GM21723 (cell line): Measurements from ENCODE around the gene SRC.

Experiments
- ATAC-seq: cut with Tn5 transposase; IDR thresholded peaks from one replicate; pipeline ENCODE4 v1.9.1; 2021; ENCODE audit warnings: mild to moderate bottlenecking, moderate library complexity; ENCODE audit not compliant: unreplicated experiment

The SRC gene

DNA sequence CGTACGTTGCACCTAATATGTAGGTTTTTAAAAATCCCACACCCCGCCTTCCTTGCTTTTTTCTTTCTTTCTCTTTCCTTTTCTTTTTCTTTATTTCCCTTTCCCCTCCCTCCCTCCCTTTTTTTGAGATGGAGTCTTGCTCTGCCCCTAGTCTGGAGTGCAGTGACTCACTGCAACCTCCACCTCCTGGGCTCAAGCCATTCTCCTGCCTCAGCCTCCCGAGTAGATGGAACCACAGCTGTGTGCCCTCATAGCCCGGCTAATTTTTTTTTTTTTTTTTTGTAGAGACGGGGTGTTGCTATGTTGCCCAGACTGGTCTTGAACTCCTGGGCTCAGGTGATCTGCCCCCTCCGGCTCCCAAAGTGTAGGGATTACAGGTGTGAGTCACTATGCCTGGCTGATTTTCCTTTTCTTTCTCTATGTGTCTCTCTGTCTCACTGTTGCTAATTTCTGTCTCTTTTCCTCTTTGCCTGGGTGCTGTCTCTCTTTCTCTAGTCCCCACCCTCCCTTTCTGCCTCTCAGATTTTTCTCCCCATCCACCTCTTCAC, 61.2 kb downstream of the SRC start:
- no peak for ATAC-seq

DNA sequence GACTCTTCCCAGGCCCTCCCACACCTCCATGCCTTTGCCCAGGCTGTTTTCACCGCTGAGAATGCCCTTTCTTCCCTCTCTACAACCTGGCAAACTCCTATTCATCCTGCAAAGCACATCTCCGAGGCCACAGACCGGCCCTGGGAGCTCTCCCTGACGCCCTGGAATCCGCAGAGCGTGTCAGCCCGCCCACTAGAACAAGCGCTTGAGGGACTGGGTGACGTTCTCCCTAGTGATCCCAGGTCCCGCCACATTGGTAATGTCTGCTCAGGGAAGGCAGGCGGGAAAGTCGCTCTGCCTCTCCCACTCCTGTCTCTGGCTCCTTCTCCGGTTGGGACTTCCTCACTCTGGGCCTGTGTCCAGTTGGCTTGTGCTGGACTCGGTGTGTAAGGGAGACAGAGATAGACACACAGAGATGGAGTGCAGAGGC, 61.6 kb downstream of the SRC start:
- ATAC-seq, result no peak

- ATAC-seq, result no peak
Measured at GRCh38 chr20:37408302-37409193, 62.6 kb downstream of the SRC start.

DNA sequence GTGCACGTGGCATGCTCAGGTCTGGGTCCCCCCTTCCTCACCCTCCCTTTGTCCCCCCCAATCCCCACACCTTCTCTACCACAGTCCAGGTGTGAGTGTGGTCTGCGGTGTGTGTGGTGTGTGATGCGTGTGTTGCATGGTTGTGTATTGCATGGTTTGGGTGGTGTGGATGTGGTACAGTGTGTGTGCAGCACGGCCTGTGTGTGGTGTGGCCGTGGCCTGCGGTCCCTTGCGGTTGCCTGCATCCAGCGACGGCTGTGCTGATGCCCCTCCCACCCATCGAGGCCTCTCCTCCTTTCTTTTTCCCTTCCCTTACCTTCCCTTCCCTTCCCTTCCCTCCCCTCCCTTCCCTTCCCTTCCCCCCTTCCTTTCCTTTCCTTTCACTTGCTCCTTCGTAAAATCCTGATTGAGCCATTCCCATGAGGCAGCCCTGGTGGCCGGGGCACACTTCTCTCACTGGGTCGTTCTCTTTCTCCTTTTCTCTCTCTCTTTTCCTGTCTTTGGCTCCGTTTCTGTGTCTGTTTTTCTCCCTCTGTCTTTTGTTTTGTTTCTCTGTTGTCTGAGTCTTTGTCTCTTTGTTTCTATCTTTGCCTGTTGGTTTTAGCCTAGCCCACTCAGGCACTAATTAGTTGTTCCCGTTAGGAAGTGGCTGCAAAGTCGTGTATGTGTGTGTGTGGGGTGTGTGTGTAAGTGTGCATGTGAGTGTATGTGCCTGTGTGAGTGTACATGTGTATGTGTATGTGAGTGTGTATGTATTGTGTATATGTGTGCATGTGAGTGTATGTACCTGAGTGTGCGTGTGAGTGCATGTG, 65.7 kb downstream of the SRC start:
- ATAC-seq, result no peak

GRCh38 chr20:37413023-37413334, 67.0 kb downstream of the SRC start:
- no peak for ATAC-seq

- ATAC-seq, result no peak
Measured at GRCh38 chr20:37413379-37413778, 67.4 kb downstream of the SRC start.

DNA sequence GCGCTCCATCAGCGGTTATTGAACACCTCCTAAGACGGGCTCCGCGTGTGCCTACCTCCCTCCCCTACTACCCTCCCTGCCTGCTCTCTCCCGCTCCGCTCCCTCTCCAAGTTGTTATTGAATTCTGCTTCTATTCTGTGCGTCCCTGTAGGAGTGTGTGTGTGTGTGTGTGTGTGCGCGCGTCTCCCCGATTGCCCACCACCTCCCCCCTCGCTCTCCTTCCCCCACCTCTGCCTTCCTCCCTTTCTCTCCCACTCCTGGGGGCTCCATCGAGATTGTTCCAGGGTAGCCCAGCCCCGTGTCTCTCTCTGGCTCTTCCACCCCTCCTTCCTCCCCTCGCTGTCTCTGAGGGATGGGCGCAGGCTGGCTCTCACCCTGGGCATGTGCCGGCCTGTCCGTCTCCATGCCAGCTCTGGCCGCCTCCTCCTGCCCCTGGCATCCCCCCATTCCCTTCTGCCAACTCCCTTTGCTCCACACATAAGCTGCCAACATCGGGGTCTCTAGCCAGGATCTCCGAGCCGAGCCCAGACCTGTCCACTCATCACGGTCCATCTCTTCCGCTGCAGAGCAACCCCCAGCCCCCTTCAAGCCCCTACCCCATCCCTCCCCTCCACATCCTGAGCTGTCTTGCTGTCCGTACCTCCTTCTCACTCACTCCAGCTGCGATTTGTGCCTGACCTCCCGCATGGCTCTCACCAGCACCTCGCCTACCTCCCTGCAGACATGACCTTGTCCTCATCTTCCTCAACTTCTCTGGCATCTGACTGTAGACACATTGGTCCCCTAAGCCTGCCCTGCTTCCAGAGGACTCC, 68.5 kb downstream of the SRC start:
- no peak for ATAC-seq

DNA sequence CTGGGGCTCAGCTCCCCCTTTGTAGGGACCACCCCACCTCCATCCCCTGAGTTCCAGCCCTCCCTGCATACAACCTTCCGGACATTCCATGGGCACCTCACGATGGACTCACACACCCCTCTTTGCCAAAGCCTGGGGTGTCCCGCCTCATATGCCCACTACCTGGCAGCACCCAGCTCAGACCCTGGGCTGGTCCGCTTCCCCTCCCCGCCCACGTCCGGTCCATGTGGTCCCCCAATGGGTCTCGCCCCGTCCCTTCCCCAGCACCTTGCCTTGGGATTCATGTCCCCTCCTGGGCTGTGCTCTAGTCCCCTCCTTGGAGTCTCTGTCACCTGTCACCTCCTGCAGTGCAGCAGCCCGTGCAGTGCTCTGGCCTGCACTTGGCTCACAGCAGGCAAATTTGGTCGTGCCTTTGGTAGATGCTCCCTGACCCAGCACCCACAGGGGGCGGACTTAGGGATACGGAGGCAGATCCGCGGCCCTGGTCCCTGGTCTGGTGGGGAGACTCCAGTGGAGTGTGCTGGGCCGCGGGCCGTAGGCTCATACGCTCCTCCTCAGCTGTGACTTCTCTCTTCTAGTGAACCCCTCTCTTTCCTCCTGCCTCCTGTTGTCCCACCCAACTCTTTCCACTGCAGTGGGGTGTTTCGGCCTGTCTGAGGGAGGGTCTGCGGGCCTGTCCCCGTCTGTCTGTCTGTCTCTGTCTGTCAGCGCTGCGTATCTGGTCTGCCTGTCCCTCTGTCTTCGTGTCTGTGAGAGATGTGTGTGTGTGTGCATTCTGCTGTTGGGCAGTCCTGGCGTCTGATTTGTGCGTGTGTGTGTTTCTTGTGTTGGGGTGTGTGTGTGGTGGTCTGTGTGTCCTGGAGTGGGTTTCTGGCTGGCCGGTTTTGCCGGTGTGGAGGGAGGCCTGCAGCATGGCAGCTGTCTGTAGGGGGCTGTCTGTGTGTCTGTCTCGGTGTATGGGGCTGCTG, 69.5 kb downstream of the SRC start:
- ATAC-seq, result no peak

GRCh38 chr20:37416100-37416847, 70.3 kb downstream of the SRC start:
- no peak for ATAC-seq

DNA sequence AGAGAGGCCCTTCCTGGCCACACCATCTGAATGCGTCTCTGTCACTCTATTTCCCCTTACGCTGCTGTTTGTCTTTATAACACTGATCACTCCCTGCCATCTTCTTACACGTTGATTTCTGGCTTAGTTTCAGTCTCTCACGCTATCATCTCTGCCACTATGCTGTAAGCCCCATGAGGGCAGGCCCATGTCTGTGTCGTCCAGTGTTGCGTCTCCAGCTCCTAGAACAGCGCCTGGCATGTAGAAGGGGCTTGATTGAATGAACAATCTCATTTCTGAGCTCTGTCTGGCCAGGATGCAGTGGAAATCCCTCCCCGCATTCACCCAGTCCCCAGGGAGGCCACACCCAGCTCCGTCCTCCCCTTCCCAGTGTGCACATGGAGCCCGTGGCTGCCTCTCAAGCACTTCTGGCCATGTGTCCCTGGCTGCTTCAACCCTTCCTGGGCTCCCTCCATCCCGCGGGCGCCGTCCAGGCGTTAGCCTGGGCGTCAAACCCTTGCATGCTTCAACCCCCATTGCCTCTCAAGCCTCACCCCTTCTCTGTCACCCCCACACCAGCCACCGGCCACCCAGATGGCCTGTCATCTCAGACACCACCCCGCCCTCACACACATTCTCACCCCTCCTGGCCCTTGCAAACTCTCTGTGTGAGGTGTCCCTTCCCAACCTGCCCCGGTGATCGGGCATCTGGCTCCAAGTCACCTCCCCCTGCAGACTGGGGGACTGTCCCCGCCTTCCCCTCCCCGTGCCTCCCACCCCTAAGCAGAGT, 71.1 kb downstream of the SRC start:
- no peak for ATAC-seq

GRCh38 chr20:37417617-37418467, 71.9 kb downstream of the SRC start:
- ATAC-seq, result no peak

DNA sequence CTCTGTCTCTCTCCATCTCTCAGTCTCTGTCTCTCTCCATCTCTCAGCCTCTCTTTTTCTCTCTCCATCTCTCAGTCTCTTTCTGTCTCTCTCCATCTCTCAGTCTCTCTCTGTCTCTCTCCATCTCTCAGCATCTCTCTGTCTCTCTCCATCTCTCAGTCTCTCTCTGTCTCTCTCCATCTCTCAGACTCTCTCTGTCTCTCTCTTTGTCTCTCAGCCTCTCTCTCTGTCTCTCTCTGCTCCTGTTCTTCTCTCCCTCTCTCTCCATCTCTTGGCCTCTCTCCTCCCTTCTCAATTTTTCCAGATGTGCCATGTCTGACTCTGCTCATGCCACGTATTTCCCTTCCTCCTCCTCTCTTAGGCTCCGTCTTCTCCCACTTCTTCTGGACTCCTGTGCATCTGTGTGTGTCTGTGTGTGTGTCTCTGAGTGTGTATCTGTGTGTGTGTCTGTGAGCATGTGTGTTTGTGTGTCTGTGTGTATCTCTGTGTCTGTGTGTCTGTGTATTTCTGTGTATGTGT, 72.7 kb downstream of the SRC start:
- ATAC-seq, result no peak

GRCh38 chr20:37419307-37419706, 73.4 kb downstream of the SRC start:
- no peak for ATAC-seq

GRCh38 chr20:37419774-37420542, 74.0 kb downstream of the SRC start:
- no peak for ATAC-seq

- no peak for ATAC-seq
Measured at GRCh38 chr20:37420610-37421009, 74.7 kb downstream of the SRC start.

GRCh38 chr20:37421060-37421905, 75.3 kb downstream of the SRC start:
- no peak for ATAC-seq
